Loucy (cell line): ENCODE data around the gene LMF1.

Source experiments
- H2AFZ ChIP-seq: fragments of 200-600 bp; sonication (generic); 2 replicates; pipeline ENCODE4 v1.6.0; 2016; ENCODE audit warnings: antibody characterized with exemption, mild to moderate bottlenecking, low read length, moderate library complexity
- H3F3A ChIP-seq: fragments of 200-600 bp; 2 replicates; pipeline ENCODE4 v1.6.0; 2016; ENCODE audit warnings: antibody characterized with exemption, low read depth, mild to moderate bottlenecking
- H3K27me3 ChIP-seq: fragments of 200-600 bp; sonication (generic); 2 replicates; pipeline ENCODE4 v1.6.1; 2014; ENCODE audit warnings: low read length, mild to moderate bottlenecking; ENCODE audit not compliant: insufficient read depth, poor library complexity, severe bottlenecking
- H3K36me3 ChIP-seq: fragments of 200-600 bp; sonication (generic); 2 replicates; pipeline ENCODE4 v1.6.1; 2016; ENCODE audit warnings: low read length; ENCODE audit not compliant: insufficient read depth
- H3K4me1 ChIP-seq: fragments of 200-600 bp; sonication (generic); 2 replicates; pipeline ENCODE4 v1.5.1; 2014; ENCODE audit warnings: low read length, mild to moderate bottlenecking; ENCODE audit not compliant: insufficient read depth, poor library complexity, severe bottlenecking
- H3K4me2 ChIP-seq: fragments of 200-600 bp; sonication (generic); 2 replicates; pipeline ENCODE4 v1.6.0; 2014; ENCODE audit warnings: antibody characterized with exemption, low read length, low read depth, mild to moderate bottlenecking; ENCODE audit not compliant: poor library complexity, severe bottlenecking
- H3K4me3 ChIP-seq: fragments of 200-600 bp; sonication (generic); 2 replicates; pipeline ENCODE4 v1.5.1; 2014; ENCODE audit warnings: low read length, mild to moderate bottlenecking, mixed read lengths; ENCODE audit not compliant: poor library complexity, severe bottlenecking
- H3K79me2 ChIP-seq: fragments of 200-600 bp; sonication (generic); 2 replicates; pipeline ENCODE4 v1.6.1; 2014; ENCODE audit warnings: low read length; ENCODE audit not compliant: insufficient read depth
- H3K9ac ChIP-seq: fragments of 200-600 bp; sonication (generic); 2 replicates; pipeline ENCODE4 v1.6.0; 2014; ENCODE audit warnings: mild to moderate bottlenecking, low read depth, low read length, moderate library complexity; ENCODE audit not compliant: poor library complexity, severe bottlenecking
- H3K9me2 ChIP-seq: fragments of 200-600 bp; sonication (generic); replicated peaks from 2 replicates; pipeline ENCODE4 v1.6.1; 2016; ENCODE audit warnings: low read depth, low read length, mixed read lengths
- H3K9me3 ChIP-seq: fragments of 200-600 bp; sonication (generic); 2 replicates; pipeline ENCODE4 v1.6.1; 2014; ENCODE audit warnings: mild to moderate bottlenecking, antibody characterized with exemption, low read length, low read depth; ENCODE audit not compliant: insufficient read depth
- H4K20me1 ChIP-seq: fragments of 200-600 bp; sonication (generic); 2 replicates; pipeline ENCODE4 v1.6.0; 2014; ENCODE audit warnings: antibody characterized with exemption, low read length, mild to moderate bottlenecking; ENCODE audit not compliant: insufficient read depth, poor library complexity, severe bottlenecking
- CTCF ChIP-seq: fragments of 200-600 bp; sonication (generic); conservative IDR thresholded peaks from 2 replicates; pipeline ENCODE4 v1.5.1; 2014; ENCODE audit warnings: mild to moderate bottlenecking, antibody characterized with exemption, low read length
- EZH2phosphoT487 ChIP-seq: fragments of 200-600 bp; IDR thresholded peaks from 2 replicates; pipeline ENCODE4 v1.6.1; 2018; ENCODE audit warnings: antibody characterized with exemption, mild to moderate bottlenecking, moderate library complexity, borderline replicate concordance

The LMF1 gene

DNA sequence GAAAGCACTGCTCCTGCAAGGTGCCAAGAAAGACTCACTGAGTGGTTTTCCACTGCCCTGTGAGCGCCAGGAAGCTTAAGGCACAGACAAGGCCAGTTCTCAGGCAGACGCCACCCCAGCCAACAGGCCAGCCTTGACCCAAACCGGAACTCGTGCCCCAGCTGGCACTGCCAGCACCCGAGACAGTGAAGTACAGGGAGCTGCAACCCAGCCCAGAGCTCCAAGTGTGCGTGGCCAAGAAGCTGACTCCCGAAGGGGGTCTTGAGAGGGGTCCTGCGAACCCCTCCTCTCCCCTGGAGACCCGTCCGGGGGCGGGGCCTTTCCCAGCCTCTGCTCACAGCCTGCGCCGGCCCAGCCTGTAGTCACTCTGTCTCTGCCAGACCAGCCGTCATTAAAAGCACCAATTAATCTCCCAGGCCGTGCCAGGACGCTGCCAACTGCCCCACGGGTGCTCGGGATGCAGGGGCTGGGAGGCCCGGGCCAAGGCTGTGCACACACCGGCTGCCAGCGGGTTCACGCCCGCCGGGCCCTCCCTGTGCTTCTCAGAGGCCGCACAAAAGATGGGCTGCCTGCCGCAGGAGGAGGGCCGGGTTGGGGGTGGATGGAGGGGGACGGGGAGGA is 6.4 kb upstream of the LMF1 start:
- TF ChIP-seq CTCF (no peak), EZH2phosphoT487 (no peak)
- no peaks in the 10 kb centered on the region for H3F3A ChIP-seq
- no peaks in the 10 kb centered on the region for H4K20me1 ChIP-seq
- H3K9ac ChIP-seq, result no peak overlapping the region
- no peaks in the 10 kb centered on the region for H3K36me3 ChIP-seq
- H3K27me3 ChIP-seq, result no peaks in the 10 kb centered on the region
- H3K9me3 ChIP-seq, result no peaks in the 10 kb centered on the region
- no peak overlapping the region for H3K4me3 ChIP-seq
- no peaks in the 10 kb centered on the region for H3K4me1 ChIP-seq
- H3K9me2 ChIP-seq, result no peaks in the 10 kb centered on the region
- H3K4me2 ChIP-seq, result no peak overlapping the region
- no peaks in the 10 kb centered on the region for H3K79me2 ChIP-seq
- H2AFZ ChIP-seq, result no peak overlapping the region

DNA sequence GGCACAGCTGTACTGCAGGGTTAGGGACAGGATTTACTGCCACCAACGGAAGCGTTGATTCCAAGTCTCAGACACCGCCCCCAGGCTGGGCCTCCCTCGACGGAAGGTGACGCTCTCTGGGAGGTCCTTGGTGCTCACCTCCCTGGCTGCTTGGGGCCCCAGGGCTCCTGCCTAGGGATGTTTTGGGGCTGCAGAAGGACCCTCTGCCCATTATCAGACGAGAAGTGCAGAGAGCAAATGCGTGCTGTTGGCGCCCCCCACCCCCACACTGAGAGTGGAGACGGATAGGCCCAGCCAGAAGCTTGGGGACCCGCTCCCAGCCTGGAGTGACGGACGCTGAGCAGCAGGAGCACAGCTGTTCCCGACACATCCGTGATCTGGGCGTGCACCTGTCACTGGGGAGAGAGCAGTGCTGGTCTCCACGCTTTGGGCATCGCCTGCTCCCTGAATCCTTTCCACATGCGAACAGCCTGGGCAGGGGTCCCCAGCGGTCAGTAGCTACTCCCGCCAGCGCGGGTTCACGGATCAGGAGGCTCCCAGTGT is 5.7 kb upstream of the LMF1 start:
- Histone ChIP-seq H3K9ac (no peak overlapping the region), H3K79me2 (no peaks in the 10 kb centered on the region), H3K9me2 (no peaks in the 10 kb centered on the region), H4K20me1 (no peaks in the 10 kb centered on the region), H3K4me2 (no peak overlapping the region), H3K4me3 (no peak overlapping the region), H3K4me1 (no peaks in the 10 kb centered on the region), H2AFZ (no peak overlapping the region), H3F3A (no peaks in the 10 kb centered on the region), H3K27me3 (no peaks in the 10 kb centered on the region), H3K9me3 (no peaks in the 10 kb centered on the region), H3K36me3 (no peaks in the 10 kb centered on the region)
- TF ChIP-seq EZH2phosphoT487 (no peak), CTCF (no peak)

GRCh38 chr16:975291-975690 is 4.5 kb upstream of the LMF1 start:
- Histone ChIP-seq H3F3A (no peaks in the 10 kb centered on the region), H2AFZ (no peak overlapping the region), H3K9ac (no peak overlapping the region), H3K9me2 (no peaks in the 10 kb centered on the region), H3K36me3 (no peaks in the 10 kb centered on the region), H3K4me3 (no peak overlapping the region), H3K4me1 (no peaks in the 10 kb centered on the region), H3K27me3 (no peaks in the 10 kb centered on the region), H3K4me2 (no peak overlapping the region), H4K20me1 (no peaks in the 10 kb centered on the region), H3K79me2 (no peaks in the 10 kb centered on the region), H3K9me3 (no peaks in the 10 kb centered on the region)
- TF ChIP-seq EZH2phosphoT487 (no peak), CTCF (no peak)
